HG03280 (cell line): ENCODE data around the gene LPCAT3.

Source experiments
- ATAC-seq: cut with Tn5 transposase; IDR thresholded peaks from one replicate; pipeline ENCODE4 v1.9.1; 2021; ENCODE audit warnings: mild to moderate bottlenecking, moderate library complexity; ENCODE audit not compliant: unreplicated experiment

LPCAT3 gene

GRCh38 chr12:6954316-6955107 is 63.8 kb downstream of the LPCAT3 start:
- ATAC-seq, result no peak

- ATAC-seq, result peak; percentile 50
Measured at GRCh38 chr12:6953442-6954315, 64.6 kb downstream of the LPCAT3 start.

- ATAC-seq, result no peak
Measured at GRCh38 chr12:6952863-6953441, 65.3 kb downstream of the LPCAT3 start.

- ATAC-seq, result no peak
Measured at GRCh38 chr12:6952121-6952862, 66.0 kb downstream of the LPCAT3 start.

DNA sequence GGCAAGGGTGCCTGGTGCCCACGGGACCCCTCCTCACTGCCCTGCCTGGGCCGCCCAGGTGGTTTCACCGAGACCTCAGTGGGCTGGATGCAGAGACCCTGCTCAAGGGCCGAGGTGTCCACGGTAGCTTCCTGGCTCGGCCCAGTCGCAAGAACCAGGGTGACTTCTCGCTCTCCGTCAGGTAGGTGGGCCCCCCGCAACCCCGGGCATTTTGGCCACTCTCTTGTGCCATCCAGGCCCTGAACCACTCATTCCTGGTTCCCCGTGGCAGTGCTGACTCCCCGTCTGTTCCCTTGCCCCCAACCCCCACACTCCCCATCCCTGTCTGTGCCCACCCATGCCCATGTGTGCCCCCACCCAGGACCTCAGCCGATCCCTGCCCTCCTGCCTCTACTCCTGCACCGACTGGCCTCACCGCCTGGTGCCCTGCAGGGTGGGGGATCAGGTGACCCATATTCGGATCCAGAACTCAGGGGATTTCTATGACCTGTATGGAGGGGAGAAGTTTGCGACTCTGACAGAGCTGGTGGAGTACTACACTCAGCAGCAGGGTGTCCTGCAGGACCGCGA is 66.6 kb downstream of the LPCAT3 start:
- no peak for ATAC-seq

GRCh38 chr12:6950811-6951540 is 67.3 kb downstream of the LPCAT3 start, which contains the start of gene PTPN6:
Gene PTPN6, plus strand, starts transcription at chr12:6951356. Its CDS starts 157 bp downstream, at chr12:6951513.
- ATAC-seq, result no peak

GRCh38 chr12:6950401-6950801 is 67.9 kb downstream of the LPCAT3 start:
- ATAC-seq, result no peak

DNA sequence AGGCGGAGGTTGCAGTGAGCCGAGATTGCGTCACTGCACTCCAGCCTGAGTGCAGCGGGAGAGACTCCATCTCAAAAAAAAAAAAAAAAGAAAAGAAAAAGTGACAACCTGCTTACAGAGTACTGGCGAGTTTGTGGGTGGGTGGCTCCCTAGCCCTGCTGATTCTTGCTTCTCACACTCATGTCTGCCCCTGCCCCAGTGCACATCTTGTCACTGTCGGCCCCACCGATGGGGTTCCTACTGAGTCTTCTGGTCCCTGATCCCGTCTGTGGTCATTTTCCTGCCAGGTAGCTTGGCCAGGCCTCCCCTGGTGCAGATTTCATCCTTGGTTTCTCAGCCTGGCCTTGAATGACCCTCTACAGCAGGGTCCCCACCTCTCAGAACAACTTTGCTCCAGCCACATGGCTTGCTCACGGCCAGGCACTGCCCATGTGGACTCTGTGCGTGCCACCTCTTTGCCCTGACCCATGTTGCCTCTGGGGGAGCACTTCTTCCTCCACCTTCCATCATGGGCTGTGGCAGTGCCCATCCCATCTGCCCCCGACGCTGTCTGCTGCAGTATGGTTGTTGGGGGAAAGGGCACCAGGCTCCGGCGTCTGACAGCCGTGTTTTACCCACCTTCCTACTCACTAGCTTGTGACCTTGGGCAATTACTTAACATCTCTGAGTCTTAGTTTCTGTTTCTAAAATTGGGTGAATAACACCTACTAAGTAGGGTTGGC is 69.2 kb downstream of the LPCAT3 start:
- ATAC-seq, result no peak

DNA sequence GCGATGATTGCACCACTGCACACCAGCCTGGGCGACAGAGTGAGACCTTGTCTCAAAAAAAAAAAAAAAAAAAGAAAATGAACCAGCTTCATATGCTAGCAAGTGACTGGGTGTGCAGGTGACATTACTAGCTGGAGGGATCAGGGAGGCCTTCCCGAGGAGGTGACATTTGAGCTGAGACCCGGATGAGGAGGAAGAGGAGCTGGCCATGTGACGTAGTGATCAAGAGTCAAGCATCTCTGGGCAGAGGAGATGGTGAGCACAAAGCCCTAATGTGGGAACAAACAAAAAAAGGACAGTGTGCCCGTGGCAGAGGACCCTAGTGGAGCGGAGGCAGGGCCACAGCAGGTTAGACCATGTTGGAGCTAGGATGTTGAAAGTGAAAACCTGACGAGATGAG is 70.7 kb downstream of the LPCAT3 start:
- ATAC-seq, result no peak

DNA sequence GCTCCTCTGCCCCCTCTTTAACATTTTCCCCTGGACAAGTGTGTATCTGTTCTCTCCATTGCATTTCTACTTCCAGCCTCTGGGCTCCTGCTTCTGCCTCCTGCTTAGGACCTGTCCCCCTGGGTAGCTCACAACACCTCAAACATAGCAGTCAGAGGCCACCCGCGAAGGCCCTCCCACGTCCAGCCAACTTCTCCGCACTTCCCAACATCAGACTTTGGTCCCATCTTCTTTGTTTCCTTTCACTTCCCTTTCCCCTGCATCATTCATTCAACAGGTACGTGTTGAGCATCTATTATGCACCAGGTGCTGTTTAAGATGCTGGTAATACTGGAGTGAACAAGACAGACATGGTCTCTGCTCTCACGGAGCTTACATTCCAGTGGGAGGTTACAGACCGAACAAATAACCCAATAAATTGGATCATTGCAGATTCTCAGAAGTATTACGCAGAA is 71.3 kb downstream of the LPCAT3 start:
- no peak for ATAC-seq

GRCh38 chr12:6946033-6946919 is 72.0 kb downstream of the LPCAT3 start:
- peak; percentile 13 for ATAC-seq

- ATAC-seq, result no peak
Measured at GRCh38 chr12:6945613-6946012, 72.7 kb downstream of the LPCAT3 start.

- ATAC-seq, result peak; percentile 42
Measured at GRCh38 chr12:6944381-6945186, 73.7 kb downstream of the LPCAT3 start.

DNA sequence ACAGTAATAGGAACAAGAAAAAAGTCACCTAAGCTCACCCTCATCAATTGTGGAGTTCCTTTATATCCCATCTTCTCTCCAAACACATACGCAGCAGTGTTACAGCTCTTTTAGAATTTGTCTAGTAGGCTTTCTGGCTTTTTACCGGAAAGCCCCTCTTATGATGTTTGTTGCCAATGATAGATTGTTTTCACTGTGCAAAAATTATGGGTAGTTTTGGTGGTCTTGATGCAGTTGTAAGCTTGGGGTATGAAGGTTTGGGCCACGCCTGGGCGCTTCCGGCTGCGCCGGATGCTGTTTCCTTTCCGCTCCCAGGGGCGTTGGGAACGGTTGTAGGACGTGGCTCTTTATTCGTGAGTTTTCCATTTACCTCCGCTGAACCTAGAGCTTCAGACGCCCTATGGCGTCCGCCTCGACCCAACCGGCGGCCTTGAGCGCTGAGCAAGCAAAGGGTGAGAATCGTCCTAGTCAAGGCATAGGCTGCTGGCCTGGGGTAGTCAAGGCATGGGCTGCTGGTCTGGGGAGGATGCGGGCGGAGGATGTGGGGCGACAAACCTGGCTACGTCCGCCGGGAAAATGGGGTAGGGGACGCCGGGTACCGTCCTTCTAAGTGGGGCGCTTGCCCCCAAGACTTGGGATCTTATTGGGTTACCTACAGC is 74.4 kb downstream of the LPCAT3 start, which contains the start of the genes C12orf57 and RNU7-1:
TSS of gene C12orf57 (plus strand) at position 301 of the 659 bp plus-strand sequence. CDS start at position 401, 100 bp downstream.
TSS of gene RNU7-1 (plus strand) at position 95 of the 659 bp plus-strand sequence.
- peak; percentile 44 for ATAC-seq

DNA sequence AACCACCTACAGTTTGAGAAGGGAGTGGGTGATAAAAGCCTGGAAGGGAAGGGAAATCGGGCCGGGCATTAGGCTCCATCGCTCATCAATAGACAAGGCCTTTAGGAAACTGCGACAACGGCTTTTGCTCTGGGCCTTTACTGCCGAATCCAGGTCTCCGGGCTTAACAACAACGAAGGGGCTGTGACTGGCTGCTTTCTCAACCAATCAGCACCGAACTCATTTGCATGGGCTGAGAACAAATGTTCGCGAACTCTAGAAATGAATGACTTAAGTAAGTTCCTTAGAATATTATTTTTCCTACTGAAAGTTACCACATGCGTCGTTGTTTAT is 74.9 kb downstream of the LPCAT3 start:
- peak; percentile 29 for ATAC-seq

- ATAC-seq, result no peak
Measured at GRCh38 chr12:6942331-6942665, 76.0 kb downstream of the LPCAT3 start.

- no peak for ATAC-seq
Measured at GRCh38 chr12:6941782-6942181, 76.5 kb downstream of the LPCAT3 start.
